ENCODE results near the gene PPP3R1.

Gene PPP3R1

DNA sequence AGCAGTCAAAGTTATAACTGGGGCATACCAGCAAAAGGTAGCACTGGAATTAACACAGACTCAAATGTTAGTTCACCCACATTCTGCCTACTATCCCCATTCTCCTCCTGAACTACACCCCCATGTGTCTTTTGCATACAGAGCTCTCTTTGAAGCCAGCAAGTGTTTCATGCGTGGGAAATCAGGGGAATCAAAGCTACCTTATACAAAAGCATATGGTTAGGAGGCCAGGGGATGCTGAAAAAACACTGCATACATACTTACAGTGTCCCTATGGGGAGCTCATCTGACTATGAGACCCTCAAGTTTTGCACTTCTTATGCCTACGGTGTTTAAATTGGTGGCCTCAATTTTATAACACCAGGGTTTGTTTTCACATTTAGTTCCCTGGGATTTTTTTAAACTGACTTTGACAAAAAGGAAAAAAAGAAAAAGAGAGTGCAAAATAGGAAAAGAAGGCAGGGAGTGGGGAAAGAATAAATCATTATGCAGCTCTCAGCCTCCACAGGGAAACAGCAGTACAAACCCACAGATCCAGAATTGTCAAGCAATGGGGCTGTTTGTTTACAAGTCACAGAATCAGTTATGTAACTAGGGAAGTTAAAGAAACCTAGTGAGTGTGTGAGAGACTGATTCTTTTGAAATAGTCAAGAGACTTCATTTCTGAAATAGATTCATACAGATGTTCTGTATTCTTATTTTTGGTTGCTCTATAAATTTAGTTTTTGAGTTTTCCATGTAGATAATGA is 20.1 kb upstream of the PPP3R1 start:
- TF ChIP-seq TAF1 (IDR thresholded peaks at IDR 0.05; ENCODE audit: borderline replicate concordance, insufficient read depth, low read length) (no peak), POLR2AphosphoS5 (IDR thresholded peaks at IDR 0.05; ENCODE audit: low read depth, low read length) (no peak), SIN3A (IDR thresholded peaks at IDR 0.05; ENCODE audit: borderline replicate concordance, insufficient read depth, low read length) (no peak), FOXP2 (optimal IDR thresholded peaks at IDR 0.05; ENCODE audit: borderline replicate concordance, extremely low read depth, extremely low read length, insufficient read depth) (no peak)
- TF ChIP-seq, protein P1, sequence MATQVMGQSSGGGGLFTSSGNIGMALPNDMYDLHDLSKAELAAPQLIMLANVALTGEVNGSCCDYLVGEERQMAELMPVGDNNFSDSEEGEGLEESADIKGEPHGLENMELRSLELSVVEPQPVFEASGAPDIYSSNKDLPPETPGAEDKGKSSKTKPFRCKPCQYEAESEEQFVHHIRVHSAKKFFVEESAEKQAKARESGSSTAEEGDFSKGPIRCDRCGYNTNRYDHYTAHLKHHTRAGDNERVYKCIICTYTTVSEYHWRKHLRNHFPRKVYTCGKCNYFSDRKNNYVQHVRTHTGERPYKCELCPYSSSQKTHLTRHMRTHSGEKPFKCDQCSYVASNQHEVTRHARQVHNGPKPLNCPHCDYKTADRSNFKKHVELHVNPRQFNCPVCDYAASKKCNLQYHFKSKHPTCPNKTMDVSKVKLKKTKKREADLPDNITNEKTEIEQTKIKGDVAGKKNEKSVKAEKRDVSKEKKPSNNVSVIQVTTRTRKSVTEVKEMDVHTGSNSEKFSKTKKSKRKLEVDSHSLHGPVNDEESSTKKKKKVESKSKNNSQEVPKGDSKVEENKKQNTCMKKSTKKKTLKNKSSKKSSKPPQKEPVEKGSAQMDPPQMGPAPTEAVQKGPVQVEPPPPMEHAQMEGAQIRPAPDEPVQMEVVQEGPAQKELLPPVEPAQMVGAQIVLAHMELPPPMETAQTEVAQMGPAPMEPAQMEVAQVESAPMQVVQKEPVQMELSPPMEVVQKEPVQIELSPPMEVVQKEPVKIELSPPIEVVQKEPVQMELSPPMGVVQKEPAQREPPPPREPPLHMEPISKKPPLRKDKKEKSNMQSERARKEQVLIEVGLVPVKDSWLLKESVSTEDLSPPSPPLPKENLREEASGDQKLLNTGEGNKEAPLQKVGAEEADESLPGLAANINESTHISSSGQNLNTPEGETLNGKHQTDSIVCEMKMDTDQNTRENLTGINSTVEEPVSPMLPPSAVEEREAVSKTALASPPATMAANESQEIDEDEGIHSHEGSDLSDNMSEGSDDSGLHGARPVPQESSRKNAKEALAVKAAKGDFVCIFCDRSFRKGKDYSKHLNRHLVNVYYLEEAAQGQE (IDR thresholded peaks at IDR 0.05; ENCODE audit: insufficient read depth in 1 of 2, low read depth in 2 of 2, low read length in 2 of 2): no peak

DNA sequence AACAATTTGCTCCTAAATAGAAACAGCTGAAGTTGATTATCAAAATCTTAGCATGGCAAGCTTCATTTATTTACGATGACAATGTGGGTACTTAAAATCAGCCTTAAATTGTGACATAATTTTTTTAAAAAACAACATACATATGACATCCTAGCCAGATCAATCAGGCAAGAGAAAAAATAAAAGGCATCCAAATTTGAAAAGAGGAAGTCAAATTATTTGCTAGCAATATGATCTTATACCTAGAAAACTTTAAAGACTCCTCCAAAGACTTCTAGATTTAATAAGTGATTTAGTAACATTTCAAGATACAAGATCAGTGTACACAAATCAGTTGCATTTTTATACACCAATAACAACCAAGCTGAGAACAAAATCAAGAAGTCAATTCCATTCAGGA is 14.3 kb upstream of the PPP3R1 start:
- TF ChIP-seq, protein P1 (IDR thresholded peaks at IDR 0.05; ENCODE audit: insufficient read depth in 1 of 2, low read depth in 2 of 2, low read length in 2 of 2): no peak
- TF ChIP-seq SIN3A (IDR thresholded peaks at IDR 0.05; ENCODE audit: borderline replicate concordance, insufficient read depth, low read length) (no peak), TAF1 (IDR thresholded peaks at IDR 0.05; ENCODE audit: borderline replicate concordance, insufficient read depth, low read length) (no peak), FOXP2 (optimal IDR thresholded peaks at IDR 0.05; ENCODE audit: borderline replicate concordance, extremely low read depth, extremely low read length, insufficient read depth) (no peak), POLR2AphosphoS5 (IDR thresholded peaks at IDR 0.05; ENCODE audit: low read depth, low read length) (no peak)

DNA sequence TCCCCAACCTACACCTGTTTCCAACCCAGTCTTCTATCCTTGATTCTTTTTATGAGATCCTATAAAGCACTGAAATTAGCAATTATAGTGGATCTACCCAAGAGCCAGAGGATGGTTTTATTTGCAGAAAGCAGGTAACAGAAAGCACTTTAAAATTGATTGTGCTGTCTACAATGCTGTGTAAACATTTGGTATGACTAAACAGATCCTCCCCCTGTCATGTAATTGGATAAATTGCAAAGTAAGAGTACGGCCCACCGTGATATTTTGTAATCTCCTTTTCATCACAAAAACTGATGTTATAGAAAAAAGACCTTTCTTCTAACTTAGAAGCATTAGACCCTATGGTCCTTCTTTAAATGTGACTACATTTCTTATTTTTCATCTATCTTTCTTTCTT is 11.3 kb upstream of the PPP3R1 start:
- TF ChIP-seq POLR2AphosphoS5 (IDR thresholded peaks at IDR 0.05; ENCODE audit: low read depth, low read length) (no peak), FOXP2 (optimal IDR thresholded peaks at IDR 0.05; ENCODE audit: borderline replicate concordance, extremely low read depth, extremely low read length, insufficient read depth) (no peak), TAF1 (IDR thresholded peaks at IDR 0.05; ENCODE audit: borderline replicate concordance, insufficient read depth, low read length) (no peak), SIN3A (IDR thresholded peaks at IDR 0.05; ENCODE audit: borderline replicate concordance, insufficient read depth, low read length) (no peak)
- TF ChIP-seq, protein P1 (IDR thresholded peaks at IDR 0.05; ENCODE audit: insufficient read depth in 1 of 2, low read depth in 2 of 2, low read length in 2 of 2): no peak

DNA sequence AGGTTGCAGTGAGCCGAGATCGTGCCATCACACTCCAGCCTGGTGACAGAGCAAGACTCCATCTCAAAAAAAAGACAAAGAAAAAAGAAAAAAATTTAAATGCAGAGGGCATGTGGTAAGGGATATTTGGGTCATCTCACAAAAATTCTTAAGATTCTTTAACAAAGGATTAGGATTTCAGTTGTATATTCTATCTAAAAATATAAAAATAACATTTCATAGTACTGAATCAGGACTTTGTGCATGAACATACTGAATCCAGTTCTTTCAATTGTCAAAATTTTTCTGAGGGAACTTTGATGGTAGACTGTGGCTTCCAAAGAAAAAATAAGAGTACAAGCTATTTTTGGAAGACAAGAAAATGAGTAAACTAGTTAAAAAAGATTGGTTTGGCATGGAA is 6.5 kb upstream of the PPP3R1 start:
- TF ChIP-seq TAF1 (IDR thresholded peaks at IDR 0.05; ENCODE audit: borderline replicate concordance, insufficient read depth, low read length) (no peak), POLR2AphosphoS5 (IDR thresholded peaks at IDR 0.05; ENCODE audit: low read depth, low read length) (no peak), SIN3A (IDR thresholded peaks at IDR 0.05; ENCODE audit: borderline replicate concordance, insufficient read depth, low read length) (no peak), FOXP2 (optimal IDR thresholded peaks at IDR 0.05; ENCODE audit: borderline replicate concordance, extremely low read depth, extremely low read length, insufficient read depth) (no peak)
- TF ChIP-seq, protein P1 (IDR thresholded peaks at IDR 0.05; ENCODE audit: insufficient read depth in 1 of 2, low read depth in 2 of 2, low read length in 2 of 2): no peak

Measured in PFSK-1 (cell line).